ENCODE measurements around the gene CCDC78. TPM values are rescaled to one million over a fixed set of nuclear protein-coding genes. Genes with fewer than 3 reads are reported as not detected.

The CCDC78 gene
- total RNA-seq, 2 donors from 2014 or later = 3.0 to 3.9 TPM

GRCh38 chr16:704552-705380, 21.5 kb downstream of the CCDC78 start:
- peak overlapping the region in 1 of 2 donors; percentile 27 for H3K4me3 Mint-ChIP-seq
- ATAC-seq (replicated peaks in 1 of 2) (no peak), DNase-seq (no peak)
- no peaks in the 10 kb centered on the region for H3K4me1 Mint-ChIP-seq (ENCODE audit: low read depth)
- no peak overlapping the region for H3K27ac Mint-ChIP-seq
- no peaks in the 10 kb centered on the region for H3K36me3 Mint-ChIP-seq (ENCODE audit: insufficient read depth in 2 of 2)
- no peaks in the 10 kb centered on the region for H3K9me3 Mint-ChIP-seq
- peaks cover 53% of the 10 kb centered on the region for H3K27me3 Mint-ChIP-seq (ENCODE audit: low read depth)

GRCh38 chr16:704047-704446, 22.2 kb downstream of the CCDC78 start:
- H3K4me1 Mint-ChIP-seq (ENCODE audit: low read depth) = no peaks in the 10 kb centered on the region
- ATAC-seq (replicated peaks in 1 of 2) = no peak
- H3K36me3 Mint-ChIP-seq (ENCODE audit: insufficient read depth in 2 of 2) = no peaks in the 10 kb centered on the region
- H3K27me3 Mint-ChIP-seq (ENCODE audit: low read depth) = peaks cover 53% of the 10 kb centered on the region
- no peak overlapping the region for H3K4me3 Mint-ChIP-seq
- H3K9me3 Mint-ChIP-seq = no peaks in the 10 kb centered on the region
- H3K27ac Mint-ChIP-seq = no peak overlapping the region
- DNase-seq = no peak

GRCh38 chr16:703406-703805, 22.8 kb downstream of the CCDC78 start:
- H3K27ac Mint-ChIP-seq = no peak overlapping the region
- H3K4me3 Mint-ChIP-seq = no peak overlapping the region
- DNase-seq (no peak), ATAC-seq (replicated peaks in 1 of 2) (no peak)
- H3K4me1 Mint-ChIP-seq (ENCODE audit: low read depth) = no peaks in the 10 kb centered on the region
- H3K9me3 Mint-ChIP-seq = no peaks in the 10 kb centered on the region
- no peaks in the 10 kb centered on the region for H3K36me3 Mint-ChIP-seq (ENCODE audit: insufficient read depth in 2 of 2)
- peaks cover 51% of the 10 kb centered on the region for H3K27me3 Mint-ChIP-seq (ENCODE audit: low read depth)

GRCh38 chr16:702341-702740, 23.9 kb downstream of the CCDC78 start:
- ATAC-seq (replicated peaks in 1 of 2) (no peak), DNase-seq (no peak)
- Mint-ChIP-seq H3K4me3 (no peak overlapping the region), H3K9me3 (no peaks in the 10 kb centered on the region), H3K27ac (no peak overlapping the region), H3K27me3 (ENCODE audit: low read depth) (peaks cover 40% of the 10 kb centered on the region), H3K4me1 (ENCODE audit: low read depth) (no peaks in the 10 kb centered on the region), H3K36me3 (ENCODE audit: insufficient read depth in 2 of 2) (no peaks in the 10 kb centered on the region)

- Mint-ChIP-seq H3K4me1 (ENCODE audit: low read depth) (no peaks in the 10 kb centered on the region), H3K9me3 (no peaks in the 10 kb centered on the region), H3K4me3 (no peak overlapping the region), H3K27ac (no peak overlapping the region), H3K36me3 (ENCODE audit: insufficient read depth in 2 of 2) (no peaks in the 10 kb centered on the region), H3K27me3 (ENCODE audit: low read depth) (peaks cover 28% of the 10 kb centered on the region)
- ATAC-seq (replicated peaks in 1 of 2) (peak; percentile 51 to 64), DNase-seq (peak; percentile 54 to 63)
Observed at GRCh38 chr16:700684-701584, 25.3 kb downstream of the CCDC78 start.

GRCh38 chr16:698911-699671, 27.2 kb downstream of the CCDC78 start:
- H3K4me1 Mint-ChIP-seq (ENCODE audit: low read depth) = peaks cover 6% of the 10 kb centered on the region
- H3K4me3 Mint-ChIP-seq = no peak overlapping the region
- ATAC-seq (replicated peaks in 1 of 2) (no peak), DNase-seq (no peak)
- peaks cover 23% of the 10 kb centered on the region for H3K27me3 Mint-ChIP-seq (ENCODE audit: low read depth)
- H3K36me3 Mint-ChIP-seq (ENCODE audit: insufficient read depth in 2 of 2) = no peaks in the 10 kb centered on the region
- H3K9me3 Mint-ChIP-seq = no peaks in the 10 kb centered on the region
- H3K27ac Mint-ChIP-seq = no peak overlapping the region

GRCh38 chr16:695355-696089, 30.7 kb downstream of the CCDC78 start:
- Mint-ChIP-seq H3K27me3 (ENCODE audit: low read depth) (no peaks in the 10 kb centered on the region), H3K36me3 (ENCODE audit: insufficient read depth in 2 of 2) (no peaks in the 10 kb centered on the region), H3K4me3 (peak overlapping the region; percentile 88 to 90), H3K9me3 (no peaks in the 10 kb centered on the region), H3K4me1 (ENCODE audit: low read depth) (peaks cover 6% of the 10 kb centered on the region), H3K27ac (no peak overlapping the region)
- DNase-seq = peak; percentile 80 to 82
- ATAC-seq (replicated peaks in 1 of 2) = peak; percentile 86 to 88

- H3K27ac Mint-ChIP-seq = no peak overlapping the region
- peaks cover 6% of the 10 kb centered on the region for H3K4me1 Mint-ChIP-seq (ENCODE audit: low read depth)
- peaks cover 1% of the 10 kb centered on the region in 2 donors for H3K36me3 Mint-ChIP-seq (ENCODE audit: insufficient read depth in 2 of 2)
- no peaks in the 10 kb centered on the region for H3K27me3 Mint-ChIP-seq (ENCODE audit: low read depth)
- no peaks in the 10 kb centered on the region for H3K9me3 Mint-ChIP-seq
- ATAC-seq (replicated peaks in 1 of 2) (peak in 1 of 2 donors; percentile 2), DNase-seq (no peak)
- H3K4me3 Mint-ChIP-seq = peak overlapping the region; percentile 78 to 88
Observed at GRCh38 chr16:694863-695354, 31.3 kb downstream of the CCDC78 start.

GRCh38 chr16:694187-694862, 31.9 kb downstream of the CCDC78 start:
- H3K36me3 Mint-ChIP-seq (ENCODE audit: insufficient read depth in 2 of 2) = peaks cover 1% of the 10 kb centered on the region in 2 donors
- ATAC-seq (replicated peaks in 1 of 2) = no peak
- H3K27me3 Mint-ChIP-seq (ENCODE audit: low read depth) = no peaks in the 10 kb centered on the region
- DNase-seq = no peak
- H3K4me1 Mint-ChIP-seq (ENCODE audit: low read depth) = peaks cover 9% of the 10 kb centered on the region
- no peak overlapping the region for H3K27ac Mint-ChIP-seq
- H3K4me3 Mint-ChIP-seq = peak overlapping the region; percentile 78 to 88
- H3K9me3 Mint-ChIP-seq = no peaks in the 10 kb centered on the region

GRCh38 chr16:693766-694165, 32.5 kb downstream of the CCDC78 start:
- Mint-ChIP-seq H3K9me3 (no peaks in the 10 kb centered on the region), H3K27me3 (ENCODE audit: low read depth) (no peaks in the 10 kb centered on the region), H3K27ac (no peak overlapping the region), H3K4me1 (ENCODE audit: low read depth) (peaks cover 14% of the 10 kb centered on the region), H3K4me3 (peak overlapping the region; percentile 59 to 71), H3K36me3 (ENCODE audit: insufficient read depth in 2 of 2) (peaks cover 1% of the 10 kb centered on the region in 2 donors)
- DNase-seq (no peak), ATAC-seq (replicated peaks in 1 of 2) (no peak)

- no peak for DNase-seq
- ATAC-seq (replicated peaks in 1 of 2) = no peak
- H3K4me1 Mint-ChIP-seq (ENCODE audit: low read depth) = peaks cover 18% of the 10 kb centered on the region
- no peaks in the 10 kb centered on the region for H3K9me3 Mint-ChIP-seq
- peak overlapping the region; percentile 59 to 71 for H3K4me3 Mint-ChIP-seq
- no peaks in the 10 kb centered on the region for H3K27me3 Mint-ChIP-seq (ENCODE audit: low read depth)
- peaks cover 1% of the 10 kb centered on the region in 2 donors for H3K36me3 Mint-ChIP-seq (ENCODE audit: insufficient read depth in 2 of 2)
- H3K27ac Mint-ChIP-seq = no peak overlapping the region
Observed at GRCh38 chr16:693364-693763, 32.9 kb downstream of the CCDC78 start.
